MM.1S (cell line): ENCODE results near the gene PXN.

Experiments used
- DNase-seq: peaks from one replicate; pipeline ENCODE4 v3.0.0-alpha.2; 2015
- H2AFZ ChIP-seq: fragments of 300-600 bp; sonication (generic); 2 replicates; pipeline ENCODE4 v1.6.0; 2016; ENCODE audit warnings: antibody characterized with exemption, low read length
- H3F3A ChIP-seq: fragments of 300-600 bp; sonication (generic); 2 replicates; pipeline ENCODE4 v1.6.1; 2016; ENCODE audit warnings: mild to moderate bottlenecking, antibody characterized with exemption, low read length, moderate library complexity, mixed read lengths; ENCODE audit not compliant: insufficient read depth
- H3K27ac ChIP-seq: fragments of 300-600 bp; sonication (generic); 2 replicates; pipeline ENCODE4 v1.5.1; 2016; ENCODE audit warnings: mild to moderate bottlenecking, low read length
- H3K27me3 ChIP-seq: fragments of 300-600 bp; sonication (generic); replicated peaks from 2 replicates; pipeline ENCODE4 v1.6.0; 2016; ENCODE audit warnings: low read length; ENCODE audit not compliant: insufficient read depth
- H3K36me3 ChIP-seq: fragments of 300-600 bp; sonication (generic); replicated peaks from 2 replicates; pipeline ENCODE4 v1.6.1; 2016; ENCODE audit warnings: mild to moderate bottlenecking, low read length, mixed read lengths; ENCODE audit not compliant: insufficient read depth
- H3K4me1 ChIP-seq: fragments of 300-600 bp; sonication (generic); 2 replicates; pipeline ENCODE4 v1.6.1; 2016; ENCODE audit warnings: low read length, mixed read lengths
- H3K4me2 ChIP-seq: fragments of 300-600 bp; sonication (generic); 2 replicates; pipeline ENCODE4 v1.6.0; 2016; ENCODE audit warnings: low read depth, low read length
- H3K4me3 ChIP-seq: fragments of 300-600 bp; sonication (generic); 2 replicates; pipeline ENCODE4 v1.5.1; 2016; ENCODE audit warnings: low read length, mixed read lengths
- H3K79me2 ChIP-seq: fragments of 300-600 bp; sonication (generic); 2 replicates; pipeline ENCODE4 v1.6.1; 2016; ENCODE audit warnings: mixed run types, low read length, mixed read lengths
- H3K9ac ChIP-seq: fragments of 300-600 bp; sonication (generic); 2 replicates; pipeline ENCODE4 v1.6.1; 2016; ENCODE audit warnings: low read length, mixed read lengths
- H3K9me2 ChIP-seq: fragments of 300-600 bp; sonication (generic); replicated peaks from 2 replicates; pipeline ENCODE4 v1.6.1; 2016; ENCODE audit warnings: mild to moderate bottlenecking, low read length, mixed read lengths; ENCODE audit not compliant: insufficient read depth
- H3K9me3 ChIP-seq: fragments of 300-600 bp; sonication (generic); replicated peaks from 2 replicates; pipeline ENCODE4 v1.6.1; 2016; ENCODE audit warnings: mild to moderate bottlenecking, low read length, mixed read lengths; ENCODE audit not compliant: insufficient read depth
- H4K20me1 ChIP-seq: fragments of 300-600 bp; sonication (generic); 2 replicates; pipeline ENCODE4 v1.6.1; 2016; ENCODE audit warnings: mild to moderate bottlenecking, low read length, moderate library complexity, mixed read lengths; ENCODE audit not compliant: insufficient read depth
- CTCF ChIP-seq: fragments of 300-600 bp; sonication (generic); IDR thresholded peaks from 2 replicates; pipeline ENCODE4 v1.5.1; 2016; ENCODE audit warnings: antibody characterized with exemption, low read length, mixed read lengths
- EZH2 ChIP-seq: fragments of 300-600 bp; sonication (generic); optimal IDR thresholded peaks from 2 replicates; pipeline ENCODE3; 2017; ENCODE audit warnings: low read depth, mild to moderate bottlenecking, antibody characterized with exemption, low read length, mixed read lengths
- EZH2phosphoT487 ChIP-seq: fragments of 300-600 bp; sonication (generic); IDR thresholded peaks from 2 replicates; pipeline ENCODE4 v1.6.1; 2018; ENCODE audit warnings: antibody characterized with exemption, low read length

The PXN gene

GRCh38 chr12:120211904-120212283, 53.6 kb downstream of the PXN start:
- no peak overlapping the region for H3K9ac ChIP-seq
- H3K36me3 ChIP-seq = no peaks in the 10 kb centered on the region
- H3K4me2 ChIP-seq = no peak overlapping the region

GRCh38 chr12:120211243-120211903, 54.2 kb downstream of the PXN start:
- Histone ChIP-seq H3K27ac (no peak overlapping the region), H3F3A (no peaks in the 10 kb centered on the region), H2AFZ (no peak overlapping the region), H3K9ac (no peak overlapping the region), H3K4me1 (no peaks in the 10 kb centered on the region), H4K20me1 (no peaks in the 10 kb centered on the region), H3K36me3 (no peaks in the 10 kb centered on the region), H3K9me3 (no peaks in the 10 kb centered on the region), H3K27me3 (no peaks in the 10 kb centered on the region), H3K9me2 (no peaks in the 10 kb centered on the region), H3K79me2 (no peaks in the 10 kb centered on the region), H3K4me2 (no peak overlapping the region), H3K4me3 (no peak overlapping the region)
- no peak for TF ChIP-seq CTCF
- no peak for TF ChIP-seq EZH2
- TF ChIP-seq EZH2phosphoT487 = no peak
- no peak for DNase-seq

More at GRCh38 chr12:120211904-120212283, 53.6 kb downstream of the PXN start:
- H3K27ac ChIP-seq = no peak overlapping the region
- no peak overlapping the region for H3K4me3 ChIP-seq
- TF ChIP-seq CTCF (no peak), EZH2phosphoT487 (no peak), EZH2 (no peak)
- no peaks in the 10 kb centered on the region for H3K4me1 ChIP-seq
- H3K9me2 ChIP-seq = no peaks in the 10 kb centered on the region
- no peak overlapping the region for H2AFZ ChIP-seq
- no peaks in the 10 kb centered on the region for H3K27me3 ChIP-seq
- H3K79me2 ChIP-seq = no peaks in the 10 kb centered on the region
- H3F3A ChIP-seq = no peaks in the 10 kb centered on the region
- H4K20me1 ChIP-seq = no peaks in the 10 kb centered on the region
- H3K9me3 ChIP-seq = no peaks in the 10 kb centered on the region
- DNase-seq = no peak

- no peaks in the 10 kb centered on the region for H3K36me3 ChIP-seq
- no peaks in the 10 kb centered on the region for H3F3A ChIP-seq
- H4K20me1 ChIP-seq = no peaks in the 10 kb centered on the region
- H2AFZ ChIP-seq = no peak overlapping the region
- H3K4me3 ChIP-seq = no peak overlapping the region
- no peak overlapping the region for H3K9ac ChIP-seq
- no peaks in the 10 kb centered on the region for H3K4me1 ChIP-seq
- no peak overlapping the region for H3K4me2 ChIP-seq
- H3K9me2 ChIP-seq = no peaks in the 10 kb centered on the region
- H3K79me2 ChIP-seq = no peaks in the 10 kb centered on the region
- no peak for DNase-seq
- no peaks in the 10 kb centered on the region for H3K9me3 ChIP-seq
- H3K27me3 ChIP-seq = no peaks in the 10 kb centered on the region
- no peak overlapping the region for H3K27ac ChIP-seq
- TF ChIP-seq EZH2phosphoT487 (no peak), CTCF (no peak), EZH2 (no peak)
Observed at GRCh38 chr12:120209851-120210250, 55.7 kb downstream of the PXN start.
